GM12878 (cell line): Measurements from ENCODE around the gene SLC25A42. TPM values are rescaled to one million over a fixed set of nuclear protein-coding genes. Genes with fewer than 3 reads are reported as not detected.

Source experiments
- ATF2 ChIP-seq: IDR thresholded peaks from 2 replicates; pipeline ENCODE4 v1.6.1; 2012; ENCODE audit warnings: low read length, inconsistent platforms
- BHLHE40 ChIP-seq, 2 experiments: fragments of 450-650 bp in 1 of 2; IDR thresholded peaks; 2 replicates each; pipeline ENCODE4 v1.6.1; 2011 to 2017; ENCODE audit warnings: low read depth in 2 of 2, borderline replicate concordance in 1 of 2, improper control_type of control experiment in 1 of 2, low read length in 1 of 2, mild to moderate bottlenecking in 1 of 2
- CBX5 ChIP-seq: sonication (generic); IDR thresholded peaks from 2 replicates; pipeline ENCODE4 v1.6.1; 2016; ENCODE audit warnings: low read depth, moderate library complexity, mild to moderate bottlenecking, inconsistent platforms
- CTCF ChIP-seq, 3 experiments: IDR thresholded peaks in 2 of 3; conservative IDR thresholded peaks in 1 of 3; 2 replicates each; pipeline ENCODE4 v1.5.1; 2011; ENCODE audit warnings: low read depth in 3 of 3, low read length in 3 of 3, mild to moderate bottlenecking in 3 of 3, control low read depth in 2 of 3, moderate library complexity in 2 of 3, inconsistent platforms in 1 of 3, mixed read lengths in 1 of 3; ENCODE audit not compliant: control insufficient read depth in 2 of 3, insufficient read depth in 1 of 3; ENCODE audit errors: extremely low read depth in 1 of 3
- FOXK2 ChIP-seq: fragments of 450-650 bp; IDR thresholded peaks from 2 replicates; pipeline ENCODE4 v1.6.1; 2017; ENCODE audit warnings: mild to moderate bottlenecking, moderate library complexity
- GATAD2B ChIP-seq: fragments of 450-650 bp; conservative IDR thresholded peaks from 2 replicates; pipeline ENCODE4 v1.6.1; 2017; ENCODE audit warnings: low read depth, mild to moderate bottlenecking, moderate library complexity
- JUNB ChIP-seq: IDR thresholded peaks from 2 replicates; pipeline ENCODE4 v1.6.1; 2016; ENCODE audit warnings: antibody characterized with exemption, mild to moderate bottlenecking
- MTA3 ChIP-seq: IDR thresholded peaks from 2 replicates; pipeline ENCODE4 v1.6.1; 2012; ENCODE audit warnings: low read length, inconsistent platforms, borderline replicate concordance
- NFYB ChIP-seq: IDR thresholded peaks from 2 replicates; pipeline ENCODE4 v1.6.1; 2011; ENCODE audit warnings: low read depth, mild to moderate bottlenecking, low read length, improper control_type of control experiment, moderate library complexity; ENCODE audit not compliant: insufficient read depth
- POLR2AphosphoS2 ChIP-seq: IDR thresholded peaks from 2 replicates; pipeline ENCODE4 v1.6.1; 2011; ENCODE audit warnings: low read depth, mild to moderate bottlenecking, low read length, improper control_type of control experiment, moderate library complexity
- POU2F2 ChIP-seq: IDR thresholded peaks from 3 replicates; pipeline ENCODE4 v1.6.1; 2011; ENCODE audit warnings: low read depth, mild to moderate bottlenecking, low read length, borderline replicate concordance
- PRDM15 ChIP-seq: fragments of 450-650 bp; formaldehyde crosslinking; IDR thresholded peaks from 2 replicates; pipeline ENCODE4 v1.4.0; 2020; ENCODE audit warnings: mild to moderate bottlenecking, moderate library complexity
- RAD21 ChIP-seq: IDR thresholded peaks from 2 replicates; pipeline ENCODE4 v1.6.1; 2011; ENCODE audit warnings: mild to moderate bottlenecking, low read depth, low read length, moderate library complexity; ENCODE audit not compliant: insufficient read depth
- RAD51 ChIP-seq: fragments of 450-650 bp; IDR thresholded peaks from 2 replicates; pipeline ENCODE4 v1.6.1; 2016; ENCODE audit warnings: moderate library complexity, mild to moderate bottlenecking, inconsistent platforms
- SMARCA5 ChIP-seq: fragments of 450-650 bp; IDR thresholded peaks from 2 replicates; pipeline ENCODE4 v1.6.1; 2017; ENCODE audit warnings: mild to moderate bottlenecking
- TCF3 ChIP-seq: IDR thresholded peaks from 2 replicates; pipeline ENCODE4 v1.6.1; 2012; ENCODE audit warnings: low read depth, mild to moderate bottlenecking, low read length, borderline replicate concordance; ENCODE audit not compliant: insufficient read depth
- TCF7 ChIP-seq: IDR thresholded peaks from 2 replicates; pipeline ENCODE4 v1.6.1; 2014; ENCODE audit warnings: antibody characterized with exemption, borderline replicate concordance
- YY1 ChIP-seq: IDR thresholded peaks from 2 replicates; pipeline ENCODE4 v1.6.1; 2011; ENCODE audit warnings: low read depth, mild to moderate bottlenecking, low read length
- ZNF274 ChIP-seq: IDR thresholded peaks from one replicate; pipeline ENCODE4 v1.8.0; 2011; ENCODE audit not compliant: insufficient read length, insufficient read depth
- ZNF622 ChIP-seq: fragments of 450-650 bp; IDR thresholded peaks from 2 replicates; pipeline ENCODE4 v1.6.1; 2017; ENCODE audit warnings: mild to moderate bottlenecking, inconsistent platforms
- polyA plus RNA-seq, 11 experiments: library from polyadenylated mRNA; depleted of rRNA in 4 of 11; unstranded in 6 of 11; stranded (reverse) in 5 of 11; fragments of >200 nt; fragmentation: Nextera tagmentation in 4 of 11; fragmentation: Illumina TruSeq in 1 of 11; extraction: Ambion mirVana in 4 of 11; extraction: Trizol in 1 of 11; gene quantifications; 1 replicate in 1 of 11; 2 replicates in 10 of 11; pipeline versions ENCODE4 v1.2.1 to v1.2.3, GENCODE V29; 2011 to 2016; ENCODE audit warnings: inconsistent platforms in 2 of 11, missing spikeins in 2 of 11, low read depth in 1 of 11
- total RNA-seq, 4 experiments: library from RNA; depleted of rRNA in 3 of 4; stranded (reverse); fragments of >200 nt in 3 of 4; fragmentation: Illumina TruSeq in 1 of 4; extraction: Trizol in 1 of 4; gene quantifications; 2 replicates each; pipeline versions ENCODE4 v1.2.1 to v1.2.3, GENCODE V29; 2013 to 2021
- TF ChIP-seq, protein P1 (sequence below): fragments of 450-650 bp; IDR thresholded peaks from 2 replicates; pipeline ENCODE4 v1.6.1; 2017; ENCODE audit warnings: mild to moderate bottlenecking, low read depth, inconsistent platforms; ENCODE audit not compliant: poor library complexity, severe bottlenecking

The SLC25A42 gene
- total and polyA plus RNA-seq, 10 of the 15 experiments (the other 5 are each of a cell fraction or from before 2014, with no cell fraction given): 0.24 to 19.2 (median 9.6) TPM

DNA sequence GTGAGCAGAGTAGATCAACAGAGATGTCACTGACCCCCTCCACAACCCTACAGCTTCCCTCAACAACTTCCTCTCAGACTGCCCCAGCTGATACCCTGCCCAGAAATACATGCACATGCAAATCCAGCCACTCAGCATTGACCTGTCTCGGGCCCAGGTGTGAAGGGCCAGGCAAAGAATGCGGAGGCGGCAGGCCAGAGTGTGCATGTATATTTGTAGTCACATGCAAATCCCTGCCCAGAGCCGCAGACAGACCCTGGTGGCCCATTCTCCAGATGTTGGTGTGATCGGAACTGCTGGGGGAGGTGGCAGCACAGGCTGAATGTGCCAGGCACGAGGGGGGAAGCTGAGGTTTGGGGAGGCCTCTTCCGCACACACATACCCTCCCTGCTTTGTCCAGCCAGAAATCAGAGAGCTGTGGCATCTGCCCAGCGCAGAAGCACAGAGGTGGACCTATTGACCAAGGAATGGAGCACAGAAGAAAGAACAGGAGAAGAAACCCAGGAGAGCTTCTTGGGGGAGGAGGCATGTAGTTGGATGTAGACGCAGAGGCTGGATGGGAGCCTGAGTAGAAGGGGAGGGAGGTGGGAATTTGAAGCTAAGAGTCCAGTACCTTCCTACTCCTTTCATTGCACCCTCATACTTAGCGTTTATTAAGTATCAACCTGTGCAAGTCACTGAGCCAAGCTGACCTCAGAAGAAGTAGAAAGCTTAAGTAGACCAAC is 91.9 kb downstream of the SLC25A42 start (continued):
- TF ChIP-seq ATF2 (peak; percentile 42; the same call in 1 of the 2 replicates), MTA3 (no peak; the same call in 1 of the 2 replicates), CBX5 (no peak), SMARCA5 (peak; percentile 32; the same call in 1 of the 2 replicates), ZNF274 (no peak), TCF3 (0 out of 2 replicates have a peak, but pooled peaks have one; percentile 69), YY1 (no peak), PRDM15 (CRISPR knock-in tag) (no peak), BHLHE40 (IDR thresholded peaks at IDR 0.05; ENCODE audit: borderline replicate concordance in 1 of 2, low read depth in 2 of 2, low read length in 1 of 2) (peak; percentile 84 to 90), ZNF622 (no peak), RAD51 (no peak), POLR2AphosphoS2 (no peak), GATAD2B (0 out of 2 replicates have a peak, but pooled peaks have one; percentile 33), TCF7 (no peak), NFYB (no peak), CTCF (IDR thresholded peaks at IDR 0.05 in 2 of 3, conservative IDR thresholded peaks at IDR 0.05 in 1 of 3; ENCODE audit: control insufficient read depth in 2 of 3, extremely low read depth in 1 of 3, insufficient read depth in 1 of 3, low read depth in 3 of 3, low read length in 3 of 3) (no peak), RAD21 (no peak), FOXK2 (no peak), JUNB (no peak), POU2F2 (peak; percentile 95; the same call in 2 of the 3 replicates)
- TF ChIP-seq, protein P1, sequence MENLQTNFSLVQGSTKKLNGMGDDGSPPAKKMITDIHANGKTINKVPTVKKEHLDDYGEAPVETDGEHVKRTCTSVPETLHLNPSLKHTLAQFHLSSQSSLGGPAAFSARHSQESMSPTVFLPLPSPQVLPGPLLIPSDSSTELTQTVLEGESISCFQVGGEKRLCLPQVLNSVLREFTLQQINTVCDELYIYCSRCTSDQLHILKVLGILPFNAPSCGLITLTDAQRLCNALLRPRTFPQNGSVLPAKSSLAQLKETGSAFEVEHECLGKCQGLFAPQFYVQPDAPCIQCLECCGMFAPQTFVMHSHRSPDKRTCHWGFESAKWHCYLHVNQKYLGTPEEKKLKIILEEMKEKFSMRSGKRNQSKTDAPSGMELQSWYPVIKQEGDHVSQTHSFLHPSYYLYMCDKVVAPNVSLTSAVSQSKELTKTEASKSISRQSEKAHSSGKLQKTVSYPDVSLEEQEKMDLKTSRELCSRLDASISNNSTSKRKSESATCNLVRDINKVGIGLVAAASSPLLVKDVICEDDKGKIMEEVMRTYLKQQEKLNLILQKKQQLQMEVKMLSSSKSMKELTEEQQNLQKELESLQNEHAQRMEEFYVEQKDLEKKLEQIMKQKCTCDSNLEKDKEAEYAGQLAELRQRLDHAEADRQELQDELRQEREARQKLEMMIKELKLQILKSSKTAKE: peak; percentile 76
